GM12891 (cell line): Measurements from ENCODE around the gene RGPD6.
"Not testable (repeated sequence)": the region's sequence is repeated elsewhere in the genome, so short reads cannot be mapped to it uniquely, and the experiment has no call there.

ENCODE experiments used
- POLR2A ChIP-seq: IDR thresholded peaks from 2 replicates; pipeline ENCODE4 v1.6.1; 2011; ENCODE audit warnings: low read depth, low read length, control low read depth
- POLR2AphosphoS5 ChIP-seq: IDR thresholded peaks from 2 replicates; pipeline ENCODE4 v1.6.1; 2011; ENCODE audit warnings: low read depth, low read length, control low read depth
- POU2F2 ChIP-seq: IDR thresholded peaks from 2 replicates; pipeline ENCODE4 v1.6.1; 2011; ENCODE audit warnings: low read depth, mild to moderate bottlenecking, control low read depth, low read length, moderate library complexity
- TAF1 ChIP-seq: IDR thresholded peaks from 2 replicates; pipeline ENCODE4 v1.6.1; 2011; ENCODE audit warnings: low read depth, low read length, control low read depth

DNA sequence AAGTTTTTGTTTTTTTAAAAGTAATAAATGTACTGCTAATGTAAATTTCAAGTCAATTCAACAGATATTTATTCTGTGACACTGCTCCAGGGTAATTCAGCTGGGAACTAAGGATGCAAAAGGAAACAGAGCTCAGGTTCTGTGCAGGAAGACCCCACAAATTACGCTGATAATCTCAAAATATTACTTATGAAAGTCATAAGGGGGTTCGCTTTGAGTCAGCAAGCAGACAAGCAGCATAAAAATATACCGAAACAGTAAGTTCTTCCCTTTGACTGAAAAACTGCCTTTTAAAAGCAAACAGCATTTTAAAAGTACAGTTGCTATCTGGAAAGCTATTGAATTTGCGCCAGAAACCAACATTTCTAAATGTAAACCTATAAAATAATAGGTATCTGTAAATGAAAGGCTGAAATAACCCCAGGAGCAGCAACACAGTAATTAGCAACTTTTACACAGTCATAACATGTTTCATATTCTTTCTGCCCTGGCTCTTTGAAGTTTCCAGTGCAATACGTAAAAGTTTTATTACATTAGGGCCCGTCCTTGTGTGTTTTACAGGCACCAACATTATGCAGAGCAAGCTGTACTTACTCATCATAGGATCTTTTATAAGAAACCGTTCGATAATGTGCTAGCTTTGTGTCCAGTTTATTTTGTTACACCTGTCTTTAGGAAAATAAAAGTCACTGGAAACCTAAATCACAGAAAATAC lies 31.9 kb upstream of the RGPD6 start:
- not testable (repeated sequence) for TF ChIP-seq TAF1, POLR2A, POLR2AphosphoS5, POU2F2
